CD4-positive, alpha-beta T cell treated with Interleukin-10 for 1 hour (primary cell): ENCODE measurements around the gene CARNS1.
A peak's percentile ranks its signal among the peaks of the same experiment; 100 is the strongest.

Experiments
- DNase-seq: peaks from one replicate; pipeline ENCODE4 v3.0.0-alpha.2; 2020

Gene CARNS1

DNA sequence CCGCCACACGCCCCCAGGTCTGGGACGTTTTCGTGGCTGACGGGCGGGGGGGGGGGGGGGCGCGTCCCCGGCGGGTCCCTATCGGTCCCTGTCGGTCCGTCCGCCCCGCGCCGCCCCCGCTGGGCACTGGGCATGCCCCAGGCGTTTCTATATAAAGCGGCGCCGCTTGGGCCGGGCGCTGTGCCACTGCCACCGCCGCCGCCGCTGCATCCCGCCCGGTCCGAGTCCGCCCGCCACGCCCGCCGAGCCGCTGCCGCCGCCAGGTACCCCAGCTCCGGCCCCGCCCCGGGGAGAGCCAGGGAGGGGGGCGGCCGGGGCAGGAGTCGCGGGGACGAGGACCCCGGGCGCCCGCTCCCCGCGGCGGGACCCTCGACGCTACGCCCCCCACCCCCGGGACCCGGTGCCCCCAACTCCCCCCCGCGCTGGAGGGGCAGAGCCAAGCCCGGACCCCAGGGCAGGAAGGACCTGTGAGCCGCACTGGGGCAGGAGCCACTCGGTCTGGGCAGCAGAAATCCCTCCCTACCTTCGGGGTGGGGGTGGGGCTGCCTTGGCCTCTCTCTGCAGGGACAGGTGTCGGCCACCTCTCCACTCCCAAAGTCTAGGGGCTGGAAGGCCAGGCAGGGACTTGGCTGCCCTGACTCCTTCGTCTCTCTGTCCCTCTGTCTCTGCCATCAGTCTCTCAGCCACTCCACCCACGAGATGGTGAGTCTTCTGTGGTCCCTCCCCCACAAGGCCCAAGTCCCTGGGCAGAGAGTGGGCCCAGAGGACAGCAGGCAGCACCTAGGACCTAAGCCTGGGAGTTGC, at the start of gene CARNS1:
Gene CARNS1 (plus strand): TSS at position 178 of the 804 bp plus-strand sequence. CDS start 522 bp downstream, at position 700.
- DNase-seq: no peak

DNA sequence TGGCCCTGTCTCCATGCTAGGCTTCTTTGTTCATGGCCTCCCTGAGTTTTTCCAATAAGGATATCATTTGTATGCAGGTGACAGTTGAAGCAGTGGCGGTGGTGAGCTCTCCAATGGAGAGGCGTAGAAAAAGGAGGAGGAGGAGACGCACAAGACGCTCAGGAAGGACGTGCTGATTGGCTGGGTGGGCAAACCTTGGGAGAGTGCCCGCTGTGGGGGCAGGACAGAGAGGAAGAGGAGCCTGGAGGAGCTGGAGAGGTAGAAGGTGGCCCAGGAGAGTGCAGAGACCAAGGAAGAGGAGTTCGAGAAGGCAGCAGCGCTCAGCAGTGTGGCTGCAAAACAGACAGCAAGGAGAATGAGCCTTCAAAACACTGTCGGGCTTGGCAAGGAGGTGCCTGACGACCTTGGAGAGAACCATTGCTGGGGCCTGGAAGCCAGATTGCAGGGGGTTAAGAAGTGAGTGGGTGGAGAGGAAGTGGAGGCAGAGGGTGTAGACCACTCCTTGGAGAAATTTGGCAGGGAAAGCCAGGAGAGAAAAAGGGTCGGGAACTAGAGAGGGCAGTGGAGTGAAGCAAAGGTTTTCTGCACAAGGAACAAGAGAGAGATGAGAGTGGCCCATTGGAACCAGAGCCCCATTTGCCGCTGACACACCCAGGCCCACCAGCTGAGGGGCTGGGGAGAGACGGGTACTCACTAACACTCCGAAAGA, 49.6 kb upstream of the CARNS1 start:
- no peak for DNase-seq

DNA sequence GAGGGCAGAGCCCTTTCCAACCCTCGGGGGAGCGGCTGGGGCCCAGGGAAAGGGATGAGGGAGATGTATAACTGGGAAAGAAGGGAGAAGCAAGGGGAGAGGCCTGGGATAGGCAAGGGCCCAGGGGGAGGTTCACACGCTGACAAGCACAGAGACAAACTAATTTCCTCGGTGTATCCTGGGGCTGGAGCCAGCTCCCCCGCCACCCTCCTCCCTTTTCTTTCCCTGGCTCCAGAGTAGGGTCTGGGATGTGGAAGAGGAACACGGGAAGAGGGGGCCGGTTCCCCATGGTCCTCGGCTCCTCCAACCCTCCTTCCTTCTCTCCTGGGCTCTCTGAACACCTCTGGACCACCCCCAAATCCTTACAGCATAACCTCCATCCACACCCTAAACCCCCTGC, 48.9 kb upstream of the CARNS1 start:
- DNase-seq: no peak

- no peak for DNase-seq
These were observed 48.3 kb upstream of the CARNS1 start for GRCh38 chr11:67366961-67367760.

GRCh38 chr11:67367761-67368227, 47.7 kb upstream of the CARNS1 start:
- DNase-seq: no peak

DNA sequence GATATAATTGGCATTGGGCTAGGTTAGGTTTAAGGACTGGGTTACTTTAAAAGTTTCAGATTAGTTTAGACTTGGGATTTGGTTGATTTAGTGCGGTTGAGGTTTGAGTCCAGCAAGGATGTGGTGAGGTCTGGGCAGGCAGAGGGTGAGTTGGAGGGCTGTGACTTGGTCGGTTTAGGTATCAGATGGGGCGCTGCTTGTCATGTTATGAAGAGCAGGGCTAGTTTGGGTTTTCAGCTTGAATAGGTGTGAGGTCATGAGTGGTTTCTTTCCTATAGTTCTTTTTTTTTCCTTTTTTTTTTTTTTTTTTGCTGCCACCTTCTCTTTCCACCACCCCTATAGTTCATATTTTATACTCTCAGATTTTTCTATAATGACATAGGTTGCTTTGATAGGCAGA, 46.9 kb upstream of the CARNS1 start:
- DNase-seq: peak; percentile 47

- DNase-seq: no peak
These were observed 46.2 kb upstream of the CARNS1 start for GRCh38 chr11:67369275-67369674.

GRCh38 chr11:67369801-67370284, 45.6 kb upstream of the CARNS1 start:
- DNase-seq: no peak

DNA sequence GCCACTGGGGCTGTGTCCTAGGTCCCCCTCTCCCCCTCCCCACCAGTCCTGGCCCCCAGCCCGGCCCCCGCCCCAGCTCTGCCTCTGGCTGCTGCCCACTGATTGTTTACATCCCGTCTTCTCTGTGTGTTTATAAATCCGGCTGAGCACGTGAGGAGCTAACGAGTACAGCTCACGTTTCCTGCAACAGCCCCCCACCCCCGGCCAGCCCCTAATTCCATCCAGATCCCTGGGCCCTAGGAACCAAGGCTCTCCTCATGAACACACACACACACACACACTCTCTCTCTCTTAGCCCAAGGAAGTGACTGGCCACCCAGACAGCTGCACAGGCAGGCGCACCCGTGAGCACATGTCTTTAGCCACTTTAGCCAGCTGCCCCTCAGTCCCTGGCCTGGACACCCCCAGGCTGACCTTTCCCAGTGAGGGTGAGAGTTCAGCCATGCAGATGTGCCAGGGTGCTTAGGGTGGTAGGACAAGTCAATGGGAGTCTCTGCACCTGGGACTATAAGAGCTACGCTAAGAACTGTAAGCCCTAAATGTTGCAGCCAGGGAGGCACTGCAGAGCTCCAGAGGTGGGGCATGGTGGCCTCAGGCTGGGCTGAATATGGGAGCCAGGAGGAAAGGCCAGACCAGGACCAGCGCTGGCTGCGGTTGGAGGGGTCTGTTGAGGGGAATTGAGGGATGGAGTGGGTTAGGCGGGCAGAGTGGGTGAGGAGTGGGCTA, 45.0 kb upstream of the CARNS1 start:
- DNase-seq: no peak

- peak; percentile 45 for DNase-seq
These were observed 44.1 kb upstream of the CARNS1 start for GRCh38 chr11:67371189-67371910.

DNA sequence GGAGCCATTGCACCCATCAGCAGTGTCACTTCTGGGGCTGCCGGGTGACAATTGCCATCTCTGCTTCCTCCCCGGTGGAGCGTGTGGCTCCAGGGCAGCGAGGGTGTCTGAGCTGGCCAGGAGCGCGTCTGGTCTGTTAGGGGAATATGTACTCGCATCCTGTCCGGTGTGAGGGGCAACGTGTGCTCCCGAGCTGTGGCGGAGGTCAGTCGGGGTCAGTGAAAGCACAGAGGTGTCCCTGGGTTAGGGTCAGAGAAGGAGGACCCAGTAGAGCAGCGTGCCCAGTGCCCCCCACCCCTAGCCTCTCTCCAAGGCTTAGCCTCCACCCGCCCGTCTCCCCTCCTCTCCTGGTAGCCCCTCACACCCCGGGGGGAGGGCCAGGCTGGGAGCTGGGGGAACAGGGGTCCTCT, 43.6 kb upstream of the CARNS1 start:
- DNase-seq: no peak

GRCh38 chr11:67372321-67372992, 43.0 kb upstream of the CARNS1 start:
- DNase-seq: no peak

- peak; percentile 46 for DNase-seq
These were observed 42.4 kb upstream of the CARNS1 start, which contains the start of gene CLCF1 for GRCh38 chr11:67372993-67373647. TSS of gene CLCF1 (minus strand) at chr11:67373598. CDS start at chr11:67373539, 59 bp downstream.

DNA sequence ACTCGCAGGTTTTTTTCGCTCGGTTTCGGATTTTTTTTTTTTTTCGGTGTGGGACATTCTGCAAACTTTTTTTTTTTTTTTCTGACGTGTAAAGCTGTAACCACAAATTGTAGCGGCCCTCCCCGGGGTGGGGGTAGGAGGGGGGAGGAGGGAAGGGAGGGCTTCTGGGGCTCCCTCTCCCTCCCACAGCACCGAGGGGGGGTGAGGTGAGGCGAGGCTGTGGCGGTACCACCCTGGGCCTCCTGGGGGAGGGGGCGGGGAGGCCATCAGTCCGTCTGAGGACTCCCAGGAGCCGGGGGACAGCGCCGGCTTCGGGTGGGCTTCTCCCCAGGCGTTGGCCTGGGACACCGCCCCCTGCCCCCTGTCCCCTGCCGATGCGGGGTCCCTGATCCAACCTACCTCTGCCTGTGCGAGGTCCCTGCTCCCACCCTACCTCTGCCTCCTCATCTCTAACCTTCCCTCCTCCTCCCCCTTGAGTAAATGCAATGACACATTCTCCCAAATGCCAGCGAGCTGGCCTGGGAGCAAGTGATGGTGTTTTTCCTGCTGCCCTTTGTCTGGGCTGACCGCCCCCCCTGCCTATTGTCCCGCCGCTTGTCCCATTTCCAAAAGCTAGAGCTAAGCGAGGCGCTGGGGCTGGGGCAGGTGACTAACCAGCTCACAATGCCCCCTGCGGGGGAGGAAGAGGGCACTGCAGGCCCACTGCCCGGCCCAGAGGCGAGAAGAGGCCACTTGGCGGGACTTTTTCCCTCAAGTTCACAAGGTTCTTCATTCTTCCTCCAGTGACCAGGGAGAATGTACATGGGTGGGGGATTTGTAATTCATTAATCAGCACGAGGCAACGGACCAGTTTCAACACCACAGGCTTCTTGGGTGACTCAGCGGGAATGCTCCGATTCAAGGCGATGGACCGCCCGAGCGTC, 41.6 kb upstream of the CARNS1 start:
- DNase-seq: peak; percentile 91

DNA sequence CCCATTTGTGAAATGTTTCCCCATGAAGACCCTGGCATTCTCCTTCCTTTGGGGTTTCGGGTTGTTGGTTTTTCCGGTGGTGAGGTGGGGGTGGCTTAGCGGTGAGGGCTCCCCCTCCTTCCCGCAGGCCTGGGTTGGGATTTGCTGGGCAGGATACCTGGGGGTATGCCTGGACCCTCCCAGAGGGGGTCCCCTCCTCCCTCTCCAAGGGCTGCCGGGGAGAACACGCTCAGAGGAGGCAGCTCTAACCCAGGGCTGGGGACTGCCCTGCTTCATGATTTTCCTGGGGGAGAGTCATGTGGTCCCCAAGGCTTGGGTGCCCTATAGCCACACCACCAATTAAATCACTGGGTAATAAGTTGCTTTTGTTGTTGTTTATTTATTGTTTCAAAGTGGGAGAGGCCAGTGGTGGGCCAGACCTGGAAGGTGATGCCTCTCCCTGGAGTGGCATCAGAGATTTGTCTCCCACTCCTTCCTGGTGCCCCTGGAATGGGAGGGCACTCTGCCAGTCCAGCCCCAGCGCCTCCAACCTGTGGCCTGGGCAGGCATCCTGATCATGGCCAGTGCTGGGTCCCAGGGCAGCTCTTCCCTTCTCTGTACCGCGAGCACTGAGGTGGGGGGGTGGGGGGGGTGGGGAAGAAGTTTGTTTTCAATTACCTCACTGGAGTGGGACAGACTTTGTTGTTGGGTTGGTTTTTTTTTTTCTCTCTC, 40.8 kb upstream of the CARNS1 start:
- DNase-seq: no peak

DNA sequence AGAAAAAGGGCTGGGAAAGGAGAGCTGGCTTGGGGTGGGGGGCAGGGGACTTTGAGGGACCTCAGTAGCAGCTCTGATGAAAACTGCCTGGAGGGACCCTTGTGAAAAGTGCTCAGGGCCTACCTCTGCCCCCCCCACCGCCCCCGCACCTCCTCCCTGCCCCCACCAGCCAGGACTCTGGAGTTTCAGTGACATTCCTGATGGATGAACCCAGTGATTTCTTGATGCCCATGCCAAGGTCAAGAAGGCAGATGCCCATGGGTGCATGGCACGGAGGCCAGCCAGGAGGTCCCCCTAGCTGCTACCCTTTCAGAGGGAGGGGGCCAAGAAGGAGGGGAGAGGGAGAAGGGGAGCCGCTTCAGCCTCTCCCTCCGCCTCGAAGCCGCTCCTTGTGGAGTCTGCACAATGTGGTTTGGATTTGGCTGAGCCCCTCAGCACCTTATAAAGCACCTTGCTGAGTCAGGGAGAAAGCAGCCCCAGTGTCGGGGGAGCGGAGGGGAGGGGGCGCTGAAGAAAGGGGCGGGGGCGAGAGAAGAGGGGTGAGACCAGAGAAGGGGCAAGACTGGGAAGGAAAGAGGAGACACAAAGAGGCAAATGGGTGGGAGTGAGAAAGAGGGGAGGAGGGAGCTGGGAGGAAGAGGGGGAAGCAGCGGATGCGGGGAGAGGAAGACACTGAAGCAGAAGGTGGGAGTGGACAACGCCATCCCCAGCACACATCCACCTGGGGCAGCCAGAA, 40.0 kb upstream of the CARNS1 start:
- no peak for DNase-seq

GRCh38 chr11:67376063-67376820, 39.2 kb upstream of the CARNS1 start:
- no peak for DNase-seq
